HUDEP-2 (cell line): ENCODE data around the gene KCNT1.
"Not testable (repeated sequence)": the region's sequence is repeated elsewhere in the genome, so short reads cannot be mapped to it uniquely, and the experiment has no call there.

Experiments
- DNase-seq, 76 experiments: peaks; one replicate each; lab custom pipeline; 2025; ENCODE audit not compliant: unreplicated experiment in 76 of 76; lab: John Stamatoyannopoulos, UW

The KCNT1 gene

DNA sequence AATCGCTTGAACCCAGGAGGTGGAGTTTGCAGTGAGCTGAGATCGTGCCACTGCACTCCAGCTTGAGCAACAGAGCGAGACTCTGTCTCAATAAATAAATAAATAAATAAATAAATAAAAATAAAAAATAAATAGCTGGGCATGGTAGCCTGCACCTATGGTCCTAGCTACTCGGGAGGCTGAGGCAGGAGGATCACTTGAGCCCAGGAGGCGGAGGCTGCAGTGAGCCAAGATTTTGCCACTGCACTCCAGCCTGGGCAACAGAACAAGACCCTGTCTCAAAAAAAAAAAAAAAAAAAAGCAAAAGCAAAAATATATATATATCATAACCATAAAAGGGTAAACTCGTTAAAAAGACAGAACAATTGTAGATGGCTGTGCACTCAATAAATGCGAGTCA lies 29.2 kb upstream of the KCNT1 start:
- not testable (repeated sequence) for DNase-seq

- no peak for DNase-seq
Measured at GRCh38 chr9:135673941-135674340, 28.0 kb upstream of the KCNT1 start.

- DNase-seq, result no peak
Measured at GRCh38 chr9:135674977-135675376, 27.0 kb upstream of the KCNT1 start.

DNA sequence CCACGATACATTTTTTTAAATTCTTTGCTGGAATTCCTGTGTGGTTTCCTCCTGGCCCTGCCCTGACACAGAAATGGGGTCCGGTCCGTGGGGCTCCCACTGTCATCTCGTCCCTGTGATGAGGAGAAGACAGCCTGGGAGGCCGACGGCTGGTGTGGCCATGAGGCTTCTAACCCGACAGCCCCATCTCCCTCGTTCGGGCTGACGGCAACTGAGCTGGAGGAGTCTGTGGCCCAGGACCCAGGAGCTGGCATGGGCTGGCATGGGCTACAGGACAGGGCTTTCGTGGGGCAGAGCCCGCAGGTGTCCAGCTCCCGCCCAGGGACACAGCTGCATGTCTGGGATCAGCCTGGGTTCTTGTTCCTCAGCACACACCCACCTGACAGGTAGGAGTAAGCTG lies 25.1 kb upstream of the KCNT1 start:
- DNase-seq, result no peak

- DNase-seq, result no peak
Measured at GRCh38 chr9:135677641-135678168, 24.3 kb upstream of the KCNT1 start.

GRCh38 chr9:135678236-135679017 lies 23.6 kb upstream of the KCNT1 start:
- DNase-seq, result no peak

GRCh38 chr9:135680056-135680455 lies 21.9 kb upstream of the KCNT1 start:
- DNase-seq, result no peak

GRCh38 chr9:135681161-135681560 lies 20.8 kb upstream of the KCNT1 start:
- DNase-seq, result no peak

GRCh38 chr9:135683401-135684034 lies 18.5 kb upstream of the KCNT1 start:
- DNase-seq, result no peak

GRCh38 chr9:135684691-135685090 lies 17.3 kb upstream of the KCNT1 start:
- DNase-seq, result no peak

DNA sequence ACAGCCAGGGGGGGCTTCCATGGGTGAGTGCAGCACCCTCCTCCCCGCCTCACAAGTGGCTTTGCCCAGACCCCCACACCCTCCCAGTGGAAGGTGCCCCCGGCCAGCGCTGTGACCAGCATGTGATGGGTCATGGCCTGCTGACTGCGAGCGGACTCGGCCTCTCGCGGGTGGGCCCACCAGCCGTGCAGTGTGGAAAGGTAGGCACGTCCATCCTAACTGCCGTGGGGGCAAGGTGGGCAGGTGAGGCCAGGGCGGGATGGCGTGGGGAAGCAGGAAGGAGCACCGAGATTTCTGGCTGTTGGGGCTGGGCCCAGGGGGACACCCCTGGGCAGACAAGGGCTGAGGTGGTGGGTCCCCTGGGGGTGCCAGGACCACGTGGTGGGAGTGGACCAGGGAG lies 14.8 kb upstream of the KCNT1 start:
- no peak for DNase-seq

- no peak for DNase-seq
Measured at GRCh38 chr9:135689011-135689410, 13.0 kb upstream of the KCNT1 start.

GRCh38 chr9:135690836-135691570 lies 11.0 kb upstream of the KCNT1 start:
- DNase-seq, result no peak

- no peak for DNase-seq
Measured at GRCh38 chr9:135692410-135692809, 9.6 kb upstream of the KCNT1 start.

DNA sequence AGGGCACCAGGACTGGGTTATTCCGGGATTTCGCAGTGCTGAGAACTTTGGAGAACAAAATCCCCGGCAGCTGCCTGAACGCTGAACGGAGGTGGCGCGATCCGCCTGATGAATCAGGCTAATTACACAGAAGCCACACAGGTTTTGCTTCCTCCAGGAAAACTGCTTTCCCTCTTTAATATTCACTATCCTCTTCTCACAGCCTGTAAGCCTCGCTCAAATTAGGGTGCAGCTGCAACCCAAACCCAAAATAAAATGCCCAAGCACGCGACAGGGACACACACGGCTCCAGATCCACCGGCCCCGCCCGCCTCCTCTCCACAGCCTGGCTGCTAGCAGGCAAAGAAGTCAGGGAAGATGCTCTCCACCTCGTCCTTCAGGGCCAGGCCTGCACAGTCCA lies 8.7 kb upstream of the KCNT1 start:
- no peak for DNase-seq

- no peak for DNase-seq
Measured at GRCh38 chr9:135693771-135694170, 8.2 kb upstream of the KCNT1 start.

DNA sequence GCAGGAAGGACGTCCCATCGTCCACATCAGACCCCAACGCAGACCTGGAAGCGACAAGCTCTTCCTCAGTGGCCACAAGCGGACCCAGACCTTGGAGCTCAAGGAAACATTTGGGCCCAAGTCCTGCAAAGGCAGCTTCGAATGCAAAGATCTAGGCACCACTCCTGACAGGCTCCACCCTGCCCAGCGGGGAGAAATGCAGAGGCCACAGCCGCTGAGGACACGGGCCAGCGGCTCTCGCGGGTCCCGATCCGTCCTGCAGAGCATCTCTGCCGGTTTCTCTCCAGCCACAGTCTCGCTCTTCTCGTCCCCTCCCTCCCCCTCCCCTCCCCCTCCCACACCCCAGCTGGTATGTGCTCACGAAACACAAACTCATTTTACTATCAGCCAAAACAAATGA lies 7.6 kb upstream of the KCNT1 start:
- DNase-seq, result no peak

- DNase-seq, result no peak
Measured at GRCh38 chr9:135695036-135695435, 6.9 kb upstream of the KCNT1 start.

GRCh38 chr9:135695642-135696041 lies 6.3 kb upstream of the KCNT1 start:
- no peak for DNase-seq

DNA sequence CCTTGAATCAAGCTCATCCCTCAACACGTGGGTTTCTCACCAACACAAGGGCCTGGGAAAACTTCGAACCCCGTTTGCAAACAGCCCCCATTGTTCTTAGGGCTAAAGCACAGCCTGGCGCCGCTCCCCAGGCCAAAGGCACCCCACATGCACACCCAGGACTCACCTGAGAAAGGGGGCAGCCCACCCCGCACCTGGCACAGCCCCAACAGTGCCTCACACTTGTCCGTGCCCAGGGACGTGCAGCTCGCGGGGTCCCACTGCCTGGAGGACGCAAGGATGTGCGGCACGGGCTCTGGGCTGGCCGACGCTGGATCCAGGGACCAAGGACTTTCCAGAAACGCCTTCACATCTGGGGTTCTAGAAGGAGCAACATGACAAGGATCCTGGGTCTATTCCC lies 5.5 kb upstream of the KCNT1 start:
- no peak for DNase-seq

DNA sequence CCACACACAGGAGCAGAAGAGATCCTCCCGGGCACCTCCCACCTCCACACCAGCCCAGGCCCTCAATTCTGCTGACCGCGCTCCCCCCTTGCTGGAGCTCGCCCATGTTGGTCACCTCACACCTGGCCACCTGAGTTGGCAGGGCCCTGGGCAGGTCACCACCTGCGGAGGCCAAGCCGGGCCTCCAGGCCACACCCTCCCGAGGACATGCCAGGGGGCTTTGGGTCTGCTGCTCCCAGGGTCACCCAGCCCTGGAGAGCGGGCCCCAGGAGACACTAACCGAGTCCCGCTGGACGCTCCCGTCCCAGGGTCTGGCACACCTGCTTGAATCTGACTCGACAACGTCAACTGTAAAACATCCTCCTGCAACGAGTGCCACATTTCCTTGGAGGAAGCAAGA lies 4.8 kb upstream of the KCNT1 start:
- no peak for DNase-seq

DNA sequence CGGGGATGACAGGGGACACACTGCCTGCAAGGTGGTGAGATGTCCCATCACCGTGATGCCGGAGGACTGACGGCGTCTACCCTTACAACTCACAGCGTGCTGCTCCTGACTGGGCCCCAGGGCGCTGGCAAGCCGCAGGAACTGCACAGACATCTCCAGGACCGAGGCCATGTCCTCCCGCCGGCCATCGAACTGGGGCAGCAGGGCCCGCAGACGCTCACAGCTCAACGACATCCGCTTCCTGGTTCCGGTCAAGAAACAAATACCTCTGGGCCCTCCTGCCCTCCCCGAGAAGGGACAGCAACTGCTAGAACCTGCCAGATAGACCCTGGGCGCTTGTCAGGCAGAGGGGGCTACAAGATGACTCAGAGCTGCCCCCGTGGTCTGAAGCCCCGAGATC lies 3.7 kb upstream of the KCNT1 start:
- no peak for DNase-seq
